Measurements from ENCODE around the gene PTPRN2. TPM values are rescaled to one million over a fixed set of nuclear protein-coding genes. Genes with fewer than 3 reads are reported as not detected.

Gene PTPRN2
- total RNA-seq, 1 experiment from 2014 or later: 2.1 TPM

GRCh38 chr7:158067219-158067930, 520.2 kb downstream of the PTPRN2 start (continued):
- TF ChIP-seq SP1 (IDR thresholded peaks at IDR 0.05; ENCODE audit: low read depth): no peak
- no peak for TF ChIP-seq ATF3 (IDR thresholded peaks at IDR 0.05)
- no peak for TF ChIP-seq EZH2 (IDR thresholded peaks at IDR 0.05)
- no peak for TF ChIP-seq REST (IDR thresholded peaks at IDR 0.05; ENCODE audit: low read depth)
- no peak for TF ChIP-seq MAX (IDR thresholded peaks at IDR 0.05)

GRCh38 chr7:158066085-158066484, 521.5 kb downstream of the PTPRN2 start:
- Histone ChIP-seq H3K36me3 (ENCODE audit: control insufficient read depth in 1 of 2, insufficient read depth in 2 of 2, low read length in 2 of 2) (no peaks in the 10 kb centered on the region), H3K79me2 (ENCODE audit: insufficient read depth, low read length) (no peaks in the 10 kb centered on the region), H3K9me3 (ENCODE audit: control insufficient read depth in 1 of 2, insufficient read depth in 1 of 2, low read depth in 1 of 2, low read length in 2 of 2) (no peaks in the 10 kb centered on the region; a peak in 1 of 4 replicates), H3K4me1 (ENCODE audit: control insufficient read depth in 1 of 2, insufficient read depth in 2 of 2, low read length in 2 of 2) (no peaks in the 10 kb centered on the region), H4K20me1 (ENCODE audit: insufficient read depth) (no peaks in the 10 kb centered on the region), H3K9ac (ENCODE audit: low read length) (no peak overlapping the region), H3K4me3 (replicated peaks in 1 of 2; ENCODE audit: low read depth in 1 of 2, low read length in 2 of 2) (no peak overlapping the region), H3K4me2 (ENCODE audit: low read length) (no peak overlapping the region), H3K27ac (ENCODE audit: low read depth, low read length) (no peak overlapping the region), H3K9me2 (ENCODE audit: insufficient read depth) (no peaks in the 10 kb centered on the region), H3K27me3 (ENCODE audit: insufficient read depth, low read length) (0 out of 2 replicates have a peak, but pooled peaks cover 3% of the 10 kb centered on the region), H2AFZ (ENCODE audit: low read depth, low read length, poor library complexity, severe bottlenecking) (no peak overlapping the region)
- ATAC-seq (no peak), DNase-seq (ENCODE audit: low read depth, low spot score) (no peak)
- ChIA-PET POLR2A (no interaction called here), RAD21 (ENCODE audit: low non-redundant PET in 1 of 2, low total read pairs in 2 of 2, uncharacterized antibody in 2 of 2, unreplicated experiment in 2 of 2) (no interaction called here), CTCF (no interaction called here)
- no TSS peak for BruUV-seq (replicated peaks)
- intact Hi-C loops (cut with micrococcal nuclease): no loop called here
- TF ChIP-seq ATF3 (IDR thresholded peaks at IDR 0.05) (no peak), JUND (IDR thresholded peaks at IDR 0.05) (no peak), ELF1 (IDR thresholded peaks at IDR 0.05; ENCODE audit: borderline replicate concordance, low read depth) (no peak), SP1 (IDR thresholded peaks at IDR 0.05; ENCODE audit: low read depth) (no peak), POLR2AphosphoS5 (IDR thresholded peaks at IDR 0.05; ENCODE audit: low read depth, low read length) (no peak), ZFX (IDR thresholded peaks at IDR 0.05) (no peak), CTCF (IDR thresholded peaks at IDR 0.05 in 2 of 3, conservative IDR thresholded peaks at IDR 0.05 in 1 of 3; ENCODE audit: borderline replicate concordance in 1 of 3, insufficient read depth in 1 of 3, low read depth in 2 of 3, low read length in 2 of 3) (no peak), FOSL1 (IDR thresholded peaks at IDR 0.05; ENCODE audit: low read depth) (no peak), EZH2 (IDR thresholded peaks at IDR 0.05) (no peak), EGR1 (IDR thresholded peaks at IDR 0.05; ENCODE audit: low read depth) (no peak)
